GM21737 (cell line): ENCODE measurements around the gene SRP14.
"Not testable (repeated sequence)": the region's sequence is repeated elsewhere in the genome, so short reads cannot be mapped to it uniquely, and the experiment has no call there.

Experiments used
- ATAC-seq: cut with Tn5 transposase; IDR thresholded peaks from one replicate; pipeline ENCODE4 v1.9.1; 2021; ENCODE audit warnings: mild to moderate bottlenecking, moderate library complexity; ENCODE audit not compliant: unreplicated experiment

SRP14 gene

GRCh38 chr15:39996228-39996627 is 42.8 kb downstream of the SRP14 start:
- not testable (repeated sequence) for ATAC-seq

- ATAC-seq = not testable (repeated sequence)
Measured at GRCh38 chr15:39992953-39993352, 46.0 kb downstream of the SRP14 start.

DNA sequence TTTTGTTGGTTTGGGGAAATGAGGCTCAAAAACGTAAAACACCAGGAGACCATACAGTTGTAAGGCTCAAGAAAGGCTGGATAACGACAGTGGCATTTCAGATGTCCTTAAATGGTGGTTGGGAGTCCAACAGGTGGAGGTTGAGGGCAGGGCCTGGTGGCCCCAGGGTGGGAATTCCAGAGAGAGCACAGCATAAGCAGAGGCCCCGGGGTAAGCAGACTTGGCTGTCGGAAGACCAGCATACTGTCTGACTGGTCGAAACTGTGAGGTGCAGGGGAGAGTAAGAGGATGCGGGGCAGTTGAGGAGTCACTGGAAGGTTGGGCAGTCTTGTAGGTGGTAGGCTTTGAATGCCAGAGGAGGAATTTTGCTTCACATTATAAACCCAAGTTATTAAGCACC is 48.3 kb downstream of the SRP14 start:
- ATAC-seq = no peak

DNA sequence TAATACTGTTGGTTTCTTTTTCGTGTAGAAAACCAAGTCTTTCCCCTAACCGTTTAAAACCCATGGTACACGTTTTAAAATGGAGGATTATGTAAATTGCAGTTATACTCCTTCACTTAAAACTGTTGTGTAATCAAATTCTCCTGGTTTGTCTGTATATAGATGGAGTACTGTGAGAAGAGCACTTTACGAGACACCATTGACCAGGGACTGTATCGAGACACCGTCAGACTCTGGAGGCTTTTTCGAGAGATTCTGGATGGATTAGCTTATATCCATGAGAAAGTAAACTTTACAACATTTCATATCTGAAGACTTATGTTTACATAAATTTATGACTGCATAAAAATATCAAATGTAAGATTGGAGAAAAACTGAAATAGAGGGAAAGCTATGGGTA is 51.2 kb downstream of the SRP14 start:
- no peak for ATAC-seq
